ENCODE results near the gene ACSL3. TPM values are rescaled to one million over a fixed set of nuclear protein-coding genes. Genes with fewer than 3 reads are reported as not detected.
A peak's percentile ranks its signal among the peaks of the same experiment; 100 is the strongest.

The ACSL3 gene
- total RNA-seq, 1 experiment from 2014 or later, result 181 TPM

- POLR2A ChIA-PET, result no interaction called here
- H3K27ac Mint-ChIP-seq (ENCODE audit: unreplicated experiment), result peak overlapping the region; percentile 12
- H3K36me3 ChIP-seq (ENCODE audit: control insufficient read depth, insufficient read depth, low read length), result peaks cover 3% of the 10 kb centered on the region; the same call in 1 of the 2 replicates
- no peak overlapping the region for H3K4me3 Mint-ChIP-seq (ENCODE audit: unreplicated experiment)
- TF ChIP-seq, protein P1, sequence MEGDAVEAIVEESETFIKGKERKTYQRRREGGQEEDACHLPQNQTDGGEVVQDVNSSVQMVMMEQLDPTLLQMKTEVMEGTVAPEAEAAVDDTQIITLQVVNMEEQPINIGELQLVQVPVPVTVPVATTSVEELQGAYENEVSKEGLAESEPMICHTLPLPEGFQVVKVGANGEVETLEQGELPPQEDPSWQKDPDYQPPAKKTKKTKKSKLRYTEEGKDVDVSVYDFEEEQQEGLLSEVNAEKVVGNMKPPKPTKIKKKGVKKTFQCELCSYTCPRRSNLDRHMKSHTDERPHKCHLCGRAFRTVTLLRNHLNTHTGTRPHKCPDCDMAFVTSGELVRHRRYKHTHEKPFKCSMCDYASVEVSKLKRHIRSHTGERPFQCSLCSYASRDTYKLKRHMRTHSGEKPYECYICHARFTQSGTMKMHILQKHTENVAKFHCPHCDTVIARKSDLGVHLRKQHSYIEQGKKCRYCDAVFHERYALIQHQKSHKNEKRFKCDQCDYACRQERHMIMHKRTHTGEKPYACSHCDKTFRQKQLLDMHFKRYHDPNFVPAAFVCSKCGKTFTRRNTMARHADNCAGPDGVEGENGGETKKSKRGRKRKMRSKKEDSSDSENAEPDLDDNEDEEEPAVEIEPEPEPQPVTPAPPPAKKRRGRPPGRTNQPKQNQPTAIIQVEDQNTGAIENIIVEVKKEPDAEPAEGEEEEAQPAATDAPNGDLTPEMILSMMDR (IDR thresholded peaks at IDR 0.05; ENCODE audit: insufficient read depth in 1 of 2, low read depth in 1 of 2, low read length in 1 of 2, severe bottlenecking in 1 of 2, unreplicated experiment in 1 of 2), result no peak
- no peaks in the 10 kb centered on the region for H3K27me3 Mint-ChIP-seq (ENCODE audit: insufficient read depth, unreplicated experiment)
- CTCF ChIA-PET, result interaction anchor here (1.4 to 2.5 kb wide), 7 partner anchors 12 to 211 kb away, joined by 3 to 96 read pairs (median 14); no protein-coding TSS in a partner anchor
- DNase-seq, result peak in 1 of 2 experiments; percentile 45
- no TSS peak for BruUV-seq (replicated peaks)
- no peak overlapping the region for H3K4me3 ChIP-seq (ENCODE audit: low read depth, low read length)
- H3K9me3 Mint-ChIP-seq (ENCODE audit: unreplicated experiment), result peaks cover 8% of the 10 kb centered on the region
- intact Hi-C loops (cut with micrococcal nuclease; ENCODE audit: unreplicated experiment), result loop anchor here (1.0 kb wide), 6 partner anchors 24 to 212 kb away; no protein-coding TSS in a partner anchor
- peaks cover 79% of the 10 kb centered on the region for H3K36me3 Mint-ChIP-seq (ENCODE audit: insufficient read depth, unreplicated experiment)
- H3K9me3 ChIP-seq, result no peaks in the 10 kb centered on the region
- H3K27me3 ChIP-seq (replicated peaks; ENCODE audit: control insufficient read depth, insufficient read depth, low read length), result no peaks in the 10 kb centered on the region
- H3K4me1 ChIP-seq, result peaks cover 45% of the 10 kb centered on the region
- peaks cover 73% of the 10 kb centered on the region for H3K4me1 Mint-ChIP-seq (ENCODE audit: low read depth, unreplicated experiment)
These were observed 41.8 kb downstream of the ACSL3 start for GRCh38 chr2:222902660-222903059.

- CTCF ChIA-PET, result interaction anchor here (0.6 to 2.5 kb wide), 31 partner anchors 9 to 219 kb away, joined by 3 to 96 read pairs (median 4); no protein-coding TSS in a partner anchor
- no peaks in the 10 kb centered on the region for H3K9me3 Mint-ChIP-seq (ENCODE audit: unreplicated experiment)
These were observed 42.7 kb downstream of the ACSL3 start for GRCh38 chr2:222903234-222904220.

More at GRCh38 chr2:222903234-222904220, 42.7 kb downstream of the ACSL3 start:
- Mint-ChIP-seq H3K4me1 (ENCODE audit: low read depth, unreplicated experiment) (peaks cover 72% of the 10 kb centered on the region), H3K36me3 (ENCODE audit: insufficient read depth, unreplicated experiment) (peaks cover 78% of the 10 kb centered on the region), H3K4me3 (ENCODE audit: unreplicated experiment) (no peak overlapping the region), H3K27ac (ENCODE audit: unreplicated experiment) (no peak overlapping the region), H3K27me3 (ENCODE audit: insufficient read depth, unreplicated experiment) (no peaks in the 10 kb centered on the region)
- Histone ChIP-seq H3K4me3 (ENCODE audit: low read depth, low read length) (no peak overlapping the region), H3K36me3 (ENCODE audit: control insufficient read depth, insufficient read depth, low read length) (peaks cover 3% of the 10 kb centered on the region; the same call in 1 of the 2 replicates), H3K4me1 (peaks cover 44% of the 10 kb centered on the region), H3K9me3 (no peaks in the 10 kb centered on the region), H3K27me3 (replicated peaks; ENCODE audit: control insufficient read depth, insufficient read depth, low read length) (no peaks in the 10 kb centered on the region)
- intact Hi-C loops (cut with micrococcal nuclease; ENCODE audit: unreplicated experiment), result loop anchor here (1.0 kb wide), 6 partner anchors 25 to 213 kb away; no protein-coding TSS in a partner anchor
- BruUV-seq (replicated peaks), result no TSS peak
- TF ChIP-seq, protein P1 (IDR thresholded peaks at IDR 0.05; ENCODE audit: insufficient read depth in 1 of 2, low read depth in 1 of 2, low read length in 1 of 2, severe bottlenecking in 1 of 2, unreplicated experiment in 1 of 2), result peak; percentile 86 to 87
- POLR2A ChIA-PET, result interaction anchor here (0.6 to 1.0 kb wide), 3 partner anchors 28 to 198 kb away, joined by 3 read pairs; no protein-coding TSS in a partner anchor
- DNase-seq, result peak; percentile 67 to 75

Data from Caco-2 (cell line).